ENCODE results near the gene ADK.

- TF ChIP-seq POLR2A (IDR thresholded peaks at IDR 0.05; ENCODE audit: insufficient read depth in 1 of 2, low read depth in 2 of 2, low read length in 2 of 2) (no peak), CTCF (CRISPR knock-in tag; IDR thresholded peaks at IDR 0.05) (no peak), ZNF644 (CRISPR knock-in tag; IDR thresholded peaks at IDR 0.05; ENCODE audit: low read depth) (no peak), FOSL2 (CRISPR knock-in tag; IDR thresholded peaks at IDR 0.05) (no peak), E2F1 (CRISPR knock-in tag; IDR thresholded peaks at IDR 0.05) (no peak), HDAC6 (IDR thresholded peaks at IDR 0.05; ENCODE audit: low read depth, low read length) (no peak), ZNF740 (CRISPR knock-in tag; IDR thresholded peaks at IDR 0.05) (no peak), ZNF24 (IDR thresholded peaks at IDR 0.05) (no peak), EP300 (IDR thresholded peaks at IDR 0.05; ENCODE audit: low read depth in 2 of 2, low read length in 2 of 2) (no peak), EP300 (CRISPR knock-in tag; IDR thresholded peaks at IDR 0.05; ENCODE audit: borderline replicate concordance) (no peak), HCFC1 (IDR thresholded peaks at IDR 0.05; ENCODE audit: low read depth, low read length) (no peak), MAX (IDR thresholded peaks at IDR 0.05) (no peak)
Measured at GRCh38 chr10:74238516-74238915, 87.5 kb downstream of the ADK start.
